Measurements from ENCODE around the gene SPRN.
"Not testable (repeated sequence)": the region's sequence is repeated elsewhere in the genome, so short reads cannot be mapped to it uniquely, and the experiment has no call there.

Gene SPRN

DNA sequence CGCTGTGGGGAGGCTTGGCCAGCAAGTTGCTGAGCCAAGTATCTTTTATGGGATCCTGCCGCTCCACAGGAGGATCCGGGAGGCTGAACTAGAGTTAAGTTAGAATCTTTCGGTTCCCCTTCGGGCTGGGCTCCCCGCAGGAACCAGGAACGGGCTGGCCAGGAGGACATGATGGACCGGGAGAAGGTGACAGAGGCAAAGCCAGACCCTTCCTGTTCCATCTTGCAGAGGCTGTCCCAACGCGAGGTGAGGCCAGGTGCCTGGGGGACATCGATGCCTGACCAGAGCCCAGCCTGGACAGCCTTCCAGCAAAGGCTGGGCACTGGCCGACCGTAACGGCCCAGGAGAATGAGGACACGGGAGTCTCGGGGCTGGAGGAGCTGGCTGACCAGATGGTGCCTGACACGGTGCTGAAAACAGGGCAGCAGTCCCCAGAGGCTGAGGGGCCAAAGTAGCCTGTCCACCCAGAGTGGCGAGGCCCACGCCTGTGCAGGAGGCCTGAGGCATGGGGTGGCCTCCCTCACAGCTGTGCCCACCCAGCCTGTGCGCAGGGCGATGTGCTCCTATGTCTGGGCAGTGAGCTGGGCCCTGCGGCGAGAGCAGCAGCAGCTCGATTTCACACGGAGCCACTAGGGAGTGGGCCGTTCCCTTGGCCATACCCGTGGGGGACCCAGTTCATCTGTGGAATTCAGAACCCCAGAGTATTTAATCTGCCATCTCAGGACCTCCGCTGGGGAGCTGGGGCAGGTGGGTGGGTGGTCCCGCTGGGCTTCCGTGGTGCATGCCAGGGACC lies 47.2 kb downstream of the SPRN start:
- CTCF ChIA-PET: interaction anchor here (1.1 to 2.7 kb wide), 4 partner anchors 14 to 49 kb away, joined by 3 to 10 read pairs (median 4); no protein-coding TSS in a partner anchor
- WGBS (ENCODE audit: insufficient coverage): 96% methylated on average over 26 of the region's 30 CpGs
- Histone ChIP-seq H3K4me1 (ENCODE audit: control extremely low read depth in 1 of 4, control insufficient read depth in 4 of 4, insufficient read depth in 4 of 4, low read length in 3 of 4) (peaks cover 0 to 50% (median 38%) of the 10 kb centered on the region in 4 experiments), H3K9me3 (ENCODE audit: control extremely low read depth in 1 of 5, control insufficient read depth in 4 of 5, insufficient read depth in 2 of 5, low read depth in 1 of 5, low read length in 4 of 5) (no peaks in the 10 kb centered on the region), H3K4me3 (ENCODE audit: control insufficient read depth in 1 of 7, extremely low read depth in 1 of 7, insufficient read depth in 4 of 7, low read depth in 2 of 7, low read length in 6 of 7) (peak overlapping the region in 2 of 7 experiments; percentile 74 to 76), H3K27ac (ENCODE audit: insufficient read depth in 1 of 2, low read depth in 1 of 2, low read length in 2 of 2, poor library complexity in 1 of 2, severe bottlenecking in 2 of 2) (no peak overlapping the region), H3K36me3 (ENCODE audit: control insufficient read depth in 4 of 4, insufficient read depth in 4 of 4, low read length in 3 of 4) (no peaks in the 10 kb centered on the region), H3K27me3 (replicated peaks in 2 of 5; ENCODE audit: control insufficient read depth in 4 of 5, insufficient read depth in 5 of 5, low read length in 4 of 5) (peaks cover 0 to 3% (median 0%) of the 10 kb centered on the region in 5 experiments)
- POLR2A ChIA-PET: no interaction called here
- no peak for DNase-seq

DNA sequence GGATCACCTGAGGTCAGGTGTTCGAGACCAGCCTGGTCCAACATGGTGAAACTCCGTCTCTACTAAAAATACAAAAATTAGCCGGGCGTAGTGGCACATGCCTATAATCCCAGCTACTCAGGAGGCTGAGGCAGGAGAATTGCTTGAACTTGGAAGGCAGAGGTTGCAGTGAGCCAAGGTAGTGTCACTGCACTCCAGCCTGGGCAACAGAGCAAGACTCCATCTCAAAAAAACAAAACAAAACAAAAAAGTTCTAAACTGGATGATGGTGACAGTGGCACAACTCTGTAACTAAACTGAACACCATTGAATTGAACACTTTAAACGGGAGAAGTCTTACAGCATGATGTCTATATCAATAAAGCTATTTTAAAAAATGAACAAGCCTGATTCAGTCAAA lies 48.2 kb downstream of the SPRN start:
- H3K36me3 ChIP-seq (ENCODE audit: control insufficient read depth in 4 of 4, insufficient read depth in 4 of 4, low read length in 3 of 4); H3K27ac ChIP-seq (ENCODE audit: insufficient read depth in 1 of 2, low read depth in 1 of 2, low read length in 2 of 2, poor library complexity in 1 of 2, severe bottlenecking in 2 of 2); POLR2A ChIA-PET; H3K9me3 ChIP-seq (ENCODE audit: control extremely low read depth in 1 of 5, control insufficient read depth in 4 of 5, insufficient read depth in 2 of 5, low read depth in 1 of 5, low read length in 4 of 5); H3K4me3 ChIP-seq (ENCODE audit: control insufficient read depth in 1 of 7, extremely low read depth in 1 of 7, insufficient read depth in 4 of 7, low read depth in 2 of 7, low read length in 6 of 7); H3K27me3 ChIP-seq (replicated peaks in 2 of 5; ENCODE audit: control insufficient read depth in 4 of 5, insufficient read depth in 5 of 5, low read length in 4 of 5); DNase-seq: not testable (repeated sequence)
- peaks cover 0 to 45% (median 38%) of the 10 kb centered on the region in 4 experiments for H3K4me1 ChIP-seq (ENCODE audit: control extremely low read depth in 1 of 4, control insufficient read depth in 4 of 4, insufficient read depth in 4 of 4, low read length in 3 of 4)
- CTCF ChIA-PET: interaction anchor here (2.7 kb wide), 1 partner anchor 47 kb away, joined by 10 read pairs; no protein-coding TSS in a partner anchor
- WGBS (ENCODE audit: insufficient coverage): 100% methylated on average over 1 of the region's 5 CpGs

- POLR2A ChIA-PET: no interaction called here
- CTCF ChIA-PET: no interaction called here
These were observed 48.9 kb downstream of the SPRN start for GRCh38 chr10:133375357-133376115.

DNA sequence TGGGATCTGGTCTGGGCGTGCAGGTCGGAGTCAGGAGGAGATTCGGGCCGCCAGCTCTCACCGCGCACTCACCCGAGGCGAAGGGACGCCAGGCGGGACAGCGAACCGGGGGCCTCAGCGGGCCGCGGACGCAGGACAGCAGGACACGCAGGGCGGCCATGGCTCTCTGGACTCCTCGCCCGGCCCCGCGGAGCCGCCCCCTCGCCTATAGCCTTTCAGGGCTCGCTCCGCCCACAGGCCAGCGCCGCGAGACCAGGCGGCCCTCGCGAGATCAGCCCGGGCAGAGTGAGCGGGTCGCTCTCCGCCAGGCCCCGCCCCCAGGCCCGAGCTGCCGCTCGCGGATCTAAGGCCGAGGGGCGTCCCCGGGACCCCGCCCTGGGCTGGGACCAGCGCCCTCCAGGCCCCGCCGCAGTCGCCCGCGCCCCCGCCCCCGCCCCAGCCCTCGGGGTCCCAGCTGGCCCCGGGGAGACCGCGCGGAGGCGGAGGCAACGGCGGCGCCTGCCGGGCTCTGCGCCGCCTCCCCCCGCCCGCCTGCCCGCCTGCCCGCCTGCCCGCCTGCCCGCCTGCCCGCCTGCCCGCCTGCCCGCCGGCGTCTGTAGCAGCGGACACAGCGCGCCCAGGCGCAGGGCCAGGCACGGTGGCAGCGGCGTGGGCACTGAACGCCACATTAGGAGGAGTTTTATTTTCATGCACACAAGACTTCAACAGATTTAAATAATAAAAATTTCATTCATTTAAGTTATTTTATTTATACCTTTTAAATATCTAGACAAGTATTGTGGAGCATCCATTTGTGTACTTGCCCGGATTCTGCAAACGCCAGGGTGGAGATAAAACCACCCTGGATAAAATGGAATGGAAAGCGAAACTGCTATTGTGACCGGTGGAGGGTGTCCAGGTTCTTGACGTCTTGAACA lies 51.0 kb downstream of the SPRN start, which contains the start of gene ECHS1:
Gene ECHS1 (minus strand): TSS at position 181 of the 917 bp plus-strand sequence. CDS start 21 bp downstream, at position 160.
- H3K9me3 ChIP-seq (ENCODE audit: control extremely low read depth in 1 of 5, control insufficient read depth in 4 of 5, insufficient read depth in 2 of 5, low read depth in 1 of 5, low read length in 4 of 5): no peaks in the 10 kb centered on the region
- peaks cover 0 to 24% (median 21%) of the 10 kb centered on the region in 4 experiments for H3K4me1 ChIP-seq (ENCODE audit: control extremely low read depth in 1 of 4, control insufficient read depth in 4 of 4, insufficient read depth in 4 of 4, low read length in 3 of 4)
- H3K4me3 ChIP-seq (ENCODE audit: control insufficient read depth in 1 of 7, extremely low read depth in 1 of 7, insufficient read depth in 4 of 7, low read depth in 2 of 7, low read length in 6 of 7): peak within 1 kb of the TSS; percentile 69 to 88 (median 76)
- POLR2A ChIA-PET: interaction anchor here (0.5 to 1.1 kb wide), 2 partner anchors 27 to 37 kb away, joined by 3 read pairs; partner anchors contain the start of gene CALY
- peaks cover 0 to 27% (median 19%) of the 10 kb centered on the region in 4 experiments for H3K36me3 ChIP-seq (ENCODE audit: control insufficient read depth in 4 of 4, insufficient read depth in 4 of 4, low read length in 3 of 4)
- H3K27me3 ChIP-seq (replicated peaks in 2 of 5; ENCODE audit: control insufficient read depth in 4 of 5, insufficient read depth in 5 of 5, low read length in 4 of 5): peaks cover 0 to 3% (median 0%) of the 10 kb centered on the region in 5 experiments
- peak within 1 kb of the TSS in 1 of 2 experiments; percentile 78 for H3K27ac ChIP-seq (ENCODE audit: insufficient read depth in 1 of 2, low read depth in 1 of 2, low read length in 2 of 2, poor library complexity in 1 of 2, severe bottlenecking in 2 of 2)
- CTCF ChIA-PET: interaction anchor here (0.9 kb wide), 1 partner anchor 12 kb away, joined by 3 read pairs; no protein-coding TSS in a partner anchor
- DNase-seq: peak; percentile 85 to 92 (median 92)
- WGBS (ENCODE audit: insufficient coverage): under 1% methylated on average over 30 of the region's 89 CpGs

More at GRCh38 chr10:133375357-133376115, 48.9 kb downstream of the SPRN start:
- Histone ChIP-seq H3K9me3 (ENCODE audit: control extremely low read depth in 1 of 5, control insufficient read depth in 4 of 5, insufficient read depth in 2 of 5, low read depth in 1 of 5, low read length in 4 of 5) (no peaks in the 10 kb centered on the region), H3K27me3 (replicated peaks in 2 of 5; ENCODE audit: control insufficient read depth in 4 of 5, insufficient read depth in 5 of 5, low read length in 4 of 5) (peaks cover 0 to 3% (median 0%) of the 10 kb centered on the region in 5 experiments), H3K4me3 (ENCODE audit: control insufficient read depth in 1 of 7, extremely low read depth in 1 of 7, insufficient read depth in 4 of 7, low read depth in 2 of 7, low read length in 6 of 7) (no peak overlapping the region), H3K4me1 (ENCODE audit: control extremely low read depth in 1 of 4, control insufficient read depth in 4 of 4, insufficient read depth in 4 of 4, low read length in 3 of 4) (peaks cover 0 to 41% (median 33%) of the 10 kb centered on the region in 4 experiments), H3K27ac (ENCODE audit: insufficient read depth in 1 of 2, low read depth in 1 of 2, low read length in 2 of 2, poor library complexity in 1 of 2, severe bottlenecking in 2 of 2) (no peak overlapping the region), H3K36me3 (ENCODE audit: control insufficient read depth in 4 of 4, insufficient read depth in 4 of 4, low read length in 3 of 4) (peaks cover 0 to 7% (median 4%) of the 10 kb centered on the region in 4 experiments)
- 97% methylated on average over 9 of the region's 12 CpGs for WGBS (ENCODE audit: insufficient coverage)
- DNase-seq: no peak

- Histone ChIP-seq H3K4me1 (ENCODE audit: control extremely low read depth in 1 of 4, control insufficient read depth in 4 of 4, insufficient read depth in 4 of 4, low read length in 3 of 4) (peaks cover 0 to 15% (median 12%) of the 10 kb centered on the region in 4 experiments), H3K4me3 (ENCODE audit: control insufficient read depth in 1 of 7, extremely low read depth in 1 of 7, insufficient read depth in 4 of 7, low read depth in 2 of 7, low read length in 6 of 7) (peak overlapping the region in 5 of 7 experiments; percentile 25 to 88 (median 29)), H3K27ac (ENCODE audit: insufficient read depth in 1 of 2, low read depth in 1 of 2, low read length in 2 of 2, poor library complexity in 1 of 2, severe bottlenecking in 2 of 2) (no peak overlapping the region), H3K27me3 (replicated peaks in 2 of 5; ENCODE audit: control insufficient read depth in 4 of 5, insufficient read depth in 5 of 5, low read length in 4 of 5) (peaks cover 0 to 3% (median 0%) of the 10 kb centered on the region in 5 experiments), H3K36me3 (ENCODE audit: control insufficient read depth in 4 of 4, insufficient read depth in 4 of 4, low read length in 3 of 4) (peaks cover 2 to 33% (median 25%) of the 10 kb centered on the region in 4 experiments), H3K9me3 (ENCODE audit: control extremely low read depth in 1 of 5, control insufficient read depth in 4 of 5, insufficient read depth in 2 of 5, low read depth in 1 of 5, low read length in 4 of 5) (no peaks in the 10 kb centered on the region)
- no peak for DNase-seq
- CTCF ChIA-PET: no interaction called here
- POLR2A ChIA-PET: no interaction called here
- WGBS (ENCODE audit: insufficient coverage): 63% methylated on average over 9 of the region's 20 CpGs
These were observed 51.9 kb downstream of the SPRN start for GRCh38 chr10:133372507-133372906.

All from common myeloid progenitor, CD34-positive (primary cell).